Adrenal gland (tissue), 12 donors: ENCODE data around the gene CDH15. TPM values are rescaled to one million over a fixed set of nuclear protein-coding genes. Genes with fewer than 3 reads are reported as not detected.
"Not testable (repeated sequence)": the region's sequence is repeated elsewhere in the genome, so short reads cannot be mapped to it uniquely, and the experiment has no call there.

ENCODE experiments used
- DNase-seq, 7 donors: peaks; one replicate each; pipeline ENCODE4 v3.0.0-alpha.2; 2019 to 2020
- H3K27ac ChIP-seq, 5 donors: fragments of 200-600 bp; sonication (generic) in 4 of 5; 1 replicate in 3 of 5; 2 replicates in 2 of 5; pipeline versions ENCODE4 v1.5.1 to v1.8.0; 2016 to 2020; ENCODE audit warnings: mild to moderate bottlenecking in 1 of 5
- H3K27me3 ChIP-seq: fragments of 200-600 bp; 2 replicates; pipeline ENCODE4 v1.8.0; 2021
- H3K36me3 ChIP-seq, 2 donors: fragments of 200-600 bp; replicated peaks in 1 of 2; 1 replicate in 1 of 2; 2 replicates in 1 of 2; pipeline versions ENCODE4 v1.5.1 to v1.8.0; 2018 to 2022
- H3K4me1 ChIP-seq, 2 donors: fragments of 200-600 bp; replicated peaks in 1 of 2; 1 replicate in 1 of 2; 2 replicates in 1 of 2; pipeline versions ENCODE4 v1.5.1 to v1.8.0; 2018 to 2021
- H3K4me3 ChIP-seq, 4 donors: fragments of 200-600 bp; sonication (generic) in 3 of 4; one replicate each; pipeline ENCODE4 v1.5.1; 2016 to 2018
- H3K9me3 ChIP-seq, 3 donors: fragments of 200-600 bp; sonication (generic) in 1 of 3; replicated peaks in 1 of 3; 1 replicate in 2 of 3; 2 replicates in 1 of 3; pipeline versions ENCODE4 v1.5.1 to v1.8.0; 2016 to 2021
- CTCF ChIP-seq, 6 experiments: fragments of 450-650 bp in 4 of 6; fragments of 200-600 bp in 2 of 6; sonication (generic) in 1 of 6; IDR thresholded peaks; 1 replicate in 5 of 6; 2 replicates in 1 of 6; pipeline versions ENCODE4 v1.5.1 to v1.8.0; 2016 to 2021; ENCODE audit warnings: antibody characterized with exemption in 6 of 6, mild to moderate bottlenecking in 2 of 6, moderate library complexity in 1 of 6
- POLR2A ChIP-seq, 2 donors: fragments of 450-650 bp; IDR thresholded peaks; one replicate each; pipeline ENCODE4 v1.6.1; 2017; ENCODE audit warnings: antibody characterized with exemption in 2 of 2, mild to moderate bottlenecking in 2 of 2, moderate library complexity in 1 of 2
- WGBS, 4 donors: extraction: QIAGEN DNeasy Blood & Tissue Kit in 2 of 4; methylation state at CpG; one replicate each; pipeline versions ENCODE4 v1.1.5 to v1.1.7; 2013 to 2017; 5-methylcytosine and 5-hydroxymethylcytosine counted together
- intact Hi-C, 2 donors: fragments of 100-400 bp; cut with DNase I; formaldehyde crosslinking; loops; one replicate each; pipeline versions ENCODE4 v1.14.1 to v1.15.0; 2022 to 2023
- polyA plus RNA-seq, 3 donors: library from polyadenylated mRNA; stranded (reverse); fragments of 200-250 nt in 2 of 3; fragments of 350-450 nt in 1 of 3; fragmentation: Illumina TruSeq in 1 of 3; extraction: RNeasy Lipid Tissue Mini Kit (QIAGEN cat#74804) in 1 of 3; gene quantifications; one replicate each; pipeline ENCODE4 v1.2.3, GENCODE V29; 2013 to 2014
- total RNA-seq, 9 donors: library from RNA; depleted of rRNA in 4 of 9; stranded (reverse); fragments of >200 nt in 4 of 9; fragments of 120-200 nt in 1 of 9; fragmentation: NEBNext Ultra II Directional in 1 of 9; extraction: Animal tissue kit (Norgen Biotek cat#: 25700) in 1 of 9; gene quantifications; one replicate each; pipeline versions ENCODE4 v1.1.0 to v1.2.4, GENCODE V29; 2013 to 2023
- donor health status: healthy with polysubstance abuse.
- donor health status: Bipolar disorder and iron deficiency.
- donor health status: DM: yes; HTN: yes; CAD: no.
- donor health status: DM: no; HTN: no; CAD: no.
- donor health status: DM: no; HTN: no; CAD: no.
- donor health status: DM: yes; HTN: yes; CAD: no.

Gene CDH15
- total and polyA plus RNA-seq, 12 donors, result 0.05 to 0.32 (median 0.17) TPM; not detected in 1

- no peak for DNase-seq
- TF ChIP-seq CTCF (IDR thresholded peaks at IDR 0.05) (no peak), POLR2A (IDR thresholded peaks at IDR 0.05) (no peak)
- Histone ChIP-seq H3K9me3 (no peaks in the 10 kb centered on the region), H3K4me3 (no peak overlapping the region), H3K27me3 (no peaks in the 10 kb centered on the region), H3K4me1 (no peaks in the 10 kb centered on the region), H3K36me3 (no peaks in the 10 kb centered on the region), H3K27ac (no peak overlapping the region)
- 66 to 76% (median 72%) methylated on average over 15 to 26 of the region's 26 CpGs for WGBS, 4 donors
- intact Hi-C loops, result no loop called here
Measured at GRCh38 chr16:89183975-89184676, 12.6 kb downstream of the CDH15 start.

DNA sequence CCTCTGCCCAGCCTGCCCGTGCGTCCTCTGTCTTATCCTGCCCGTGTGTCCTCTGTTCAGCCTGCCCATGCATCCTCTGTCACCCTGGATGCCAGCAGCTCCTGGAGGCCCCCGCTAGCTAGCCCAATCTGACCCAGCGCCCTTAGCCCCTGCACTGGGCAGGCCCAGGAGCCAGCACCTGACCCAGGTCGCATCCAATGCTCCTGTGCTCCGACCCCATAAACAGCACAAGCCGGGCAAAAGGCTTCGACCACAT is 13.1 kb downstream of the CDH15 start:
- Histone ChIP-seq H3K4me1 (no peaks in the 10 kb centered on the region), H3K27ac (no peak overlapping the region), H3K36me3 (no peaks in the 10 kb centered on the region), H3K9me3 (no peaks in the 10 kb centered on the region), H3K27me3 (no peaks in the 10 kb centered on the region), H3K4me3 (no peak overlapping the region)
- DNase-seq, result no peak
- 72 to 87% (median 81%) methylated on average over 6 to 9 of the region's 9 CpGs for WGBS, 4 donors
- TF ChIP-seq POLR2A (IDR thresholded peaks at IDR 0.05) (no peak), CTCF (IDR thresholded peaks at IDR 0.05) (no peak)
- intact Hi-C loops, result no loop called here

GRCh38 chr16:89184933-89185794 is 13.6 kb downstream of the CDH15 start:
- DNase-seq, result no peak
- no peak overlapping the region for H3K4me3 ChIP-seq
- H3K27ac ChIP-seq, result no peak overlapping the region
- H3K27me3 ChIP-seq, result no peaks in the 10 kb centered on the region
- 57 to 81% (median 71%) methylated on average over 25 to 48 of the region's 48 CpGs for WGBS, 4 donors
- H3K4me1 ChIP-seq, result no peaks in the 10 kb centered on the region
- no peak for TF ChIP-seq POLR2A (IDR thresholded peaks at IDR 0.05)
- TF ChIP-seq CTCF (IDR thresholded peaks at IDR 0.05), result no peak
- no peaks in the 10 kb centered on the region for H3K36me3 ChIP-seq
- intact Hi-C loops, result no loop called here
- H3K9me3 ChIP-seq, result no peaks in the 10 kb centered on the region

DNA sequence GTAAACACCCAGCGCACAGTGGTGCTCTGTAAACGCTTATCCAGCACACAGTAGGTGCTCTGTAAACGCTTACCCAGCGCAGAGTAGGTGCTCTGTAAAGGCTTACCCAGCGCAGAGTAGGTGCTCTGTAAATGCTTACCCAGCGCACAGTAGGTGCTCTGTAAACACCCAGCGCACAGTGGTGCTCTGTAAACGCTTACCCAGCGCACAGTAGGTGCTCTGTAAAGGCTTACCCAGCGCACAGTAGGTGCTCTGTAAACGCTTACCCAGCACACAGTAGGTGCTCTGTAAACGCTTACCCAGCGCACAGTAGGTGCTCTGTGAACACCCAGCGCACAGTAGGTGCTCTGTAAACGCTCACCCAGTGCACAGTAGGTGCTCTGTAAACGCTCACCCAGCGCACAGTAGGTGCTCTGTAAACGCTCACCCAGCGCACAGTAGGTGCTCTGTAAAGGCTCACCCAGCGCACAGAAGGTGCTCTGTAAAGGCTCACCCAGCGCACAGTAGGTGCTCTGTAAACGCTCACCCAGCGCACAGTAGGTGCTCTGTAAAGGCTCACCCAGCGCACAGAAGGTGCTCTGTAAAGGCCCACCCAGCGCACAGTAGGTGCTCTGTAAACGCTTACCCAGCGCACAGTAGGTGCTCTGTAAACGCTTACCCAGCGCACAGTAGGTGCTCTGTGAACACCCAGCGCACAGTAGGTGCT is 14.5 kb downstream of the CDH15 start:
- H3K4me3 ChIP-seq, H3K36me3 ChIP-seq, H3K4me1 ChIP-seq, DNase-seq, intact Hi-C loops, H3K27ac ChIP-seq, H3K9me3 ChIP-seq, H3K27me3 ChIP-seq: not testable (repeated sequence)
- 87 to 93% (median 90%) methylated on average over 11 to 30 of the region's 30 CpGs for WGBS, 4 donors

DNA sequence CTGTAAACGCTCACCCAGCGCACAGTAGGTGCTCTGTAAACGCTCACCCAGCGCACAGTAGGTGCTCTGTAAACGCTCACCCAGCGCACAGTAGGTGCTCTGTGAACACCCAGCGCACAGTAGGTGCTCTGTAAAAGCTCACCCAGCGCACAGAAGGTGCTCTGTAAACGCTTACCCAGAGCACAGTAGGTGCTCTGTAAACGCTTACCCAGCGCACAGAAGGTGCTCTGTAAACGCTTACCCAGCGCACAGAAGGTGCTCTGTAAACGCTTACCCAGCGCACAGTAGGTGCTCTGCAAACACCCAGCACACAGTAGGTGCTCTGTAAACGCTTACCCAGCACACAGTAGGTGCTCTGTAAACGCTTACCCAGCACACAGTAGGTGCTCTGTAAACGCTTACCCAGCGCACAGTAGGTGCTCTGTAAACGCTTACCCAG is 15.1 kb downstream of the CDH15 start:
- H3K27me3 ChIP-seq, intact Hi-C loops: not testable (repeated sequence)
- WGBS, 4 donors, result 80 to 90% (median 88%) methylated on average over 5 to 20 of the region's 20 CpGs

More for the DNA sequence above, 15.1 kb downstream of the CDH15 start:
- H3K36me3 ChIP-seq, H3K4me3 ChIP-seq, H3K9me3 ChIP-seq, H3K4me1 ChIP-seq, H3K27ac ChIP-seq, DNase-seq: not testable (repeated sequence)
